HL-60 (cell line): ENCODE results near the gene SERPINB12.

Source experiments
- POLR2AphosphoS5 ChIP-seq: IDR thresholded peaks from 2 replicates; pipeline ENCODE4 v1.6.1; 2012; ENCODE audit warnings: low read depth
- TF ChIP-seq, protein P1 (sequence below): IDR thresholded peaks from one replicate; pipeline ENCODE4 v1.5.1; 2011; ENCODE audit warnings: low read length, control low read depth, inconsistent platforms; ENCODE audit not compliant: insufficient read depth

GRCh38 chr18:63532471-63532870 lies 9.7 kb upstream of the SERPINB12 start:
- TF ChIP-seq, protein P1, sequence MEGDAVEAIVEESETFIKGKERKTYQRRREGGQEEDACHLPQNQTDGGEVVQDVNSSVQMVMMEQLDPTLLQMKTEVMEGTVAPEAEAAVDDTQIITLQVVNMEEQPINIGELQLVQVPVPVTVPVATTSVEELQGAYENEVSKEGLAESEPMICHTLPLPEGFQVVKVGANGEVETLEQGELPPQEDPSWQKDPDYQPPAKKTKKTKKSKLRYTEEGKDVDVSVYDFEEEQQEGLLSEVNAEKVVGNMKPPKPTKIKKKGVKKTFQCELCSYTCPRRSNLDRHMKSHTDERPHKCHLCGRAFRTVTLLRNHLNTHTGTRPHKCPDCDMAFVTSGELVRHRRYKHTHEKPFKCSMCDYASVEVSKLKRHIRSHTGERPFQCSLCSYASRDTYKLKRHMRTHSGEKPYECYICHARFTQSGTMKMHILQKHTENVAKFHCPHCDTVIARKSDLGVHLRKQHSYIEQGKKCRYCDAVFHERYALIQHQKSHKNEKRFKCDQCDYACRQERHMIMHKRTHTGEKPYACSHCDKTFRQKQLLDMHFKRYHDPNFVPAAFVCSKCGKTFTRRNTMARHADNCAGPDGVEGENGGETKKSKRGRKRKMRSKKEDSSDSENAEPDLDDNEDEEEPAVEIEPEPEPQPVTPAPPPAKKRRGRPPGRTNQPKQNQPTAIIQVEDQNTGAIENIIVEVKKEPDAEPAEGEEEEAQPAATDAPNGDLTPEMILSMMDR = no peak
- no peak for TF ChIP-seq POLR2AphosphoS5
